GM23338 (cell line): ENCODE measurements around the gene MLPH.

ENCODE experiments used
- CREB1 ChIP-seq: fragments of 250-450 bp; sonication (Bioruptor Pico); IDR thresholded peaks from 2 replicates; pipeline ENCODE4 v1.5.0; 2020; ENCODE audit warnings: low read depth, mild to moderate bottlenecking, moderate library complexity
- CTCF ChIP-seq, 2 experiments: fragments of 200-600 bp in 1 of 2; sonication (generic) in 1 of 2; conservative IDR thresholded peaks; 2 replicates each; pipeline versions ENCODE4 v1.5.1 to v1.6.1; 2016 to 2017; ENCODE audit warnings: antibody characterized with exemption in 2 of 2, low read depth in 2 of 2, mild to moderate bottlenecking in 2 of 2, moderate library complexity in 1 of 2
- EZH2 ChIP-seq: fragments of 200-600 bp; sonication (generic); IDR thresholded peaks from one replicate; pipeline ENCODE4 v1.8.0; 2017; ENCODE audit warnings: antibody characterized with exemption, mild to moderate bottlenecking, low read depth; ENCODE audit not compliant: unreplicated experiment
- EZH2phosphoT487 ChIP-seq: fragments of 200-600 bp; sonication (generic); IDR thresholded peaks from one replicate; pipeline ENCODE4 v1.8.1; 2018; ENCODE audit warnings: antibody characterized with exemption; ENCODE audit not compliant: unreplicated experiment
- JUNB ChIP-seq: IDR thresholded peaks from one replicate; pipeline ENCODE4 v1.6.1; 2016; ENCODE audit warnings: antibody characterized with exemption; ENCODE audit not compliant: unreplicated experiment
- POLR2AphosphoS5 ChIP-seq: IDR thresholded peaks from 2 replicates; pipeline ENCODE4 v1.6.1; 2016; ENCODE audit warnings: antibody characterized with exemption, low read depth

GRCh38 chr2:237495521-237496117 is 8.6 kb downstream of the MLPH start:
- no peak for TF ChIP-seq CTCF (conservative IDR thresholded peaks at IDR 0.05; ENCODE audit: low read depth in 2 of 2)
- no peak for TF ChIP-seq EZH2phosphoT487
- TF ChIP-seq CREB1 (CRISPR knock-in tag), result no peak
- no peak for TF ChIP-seq JUNB
- no peak for TF ChIP-seq EZH2
- TF ChIP-seq POLR2AphosphoS5, result no peak
